Activated CD8-positive, alpha-beta memory T cell treated with anti-CD3 and anti-CD28 coated beads, Interleukin-2, amount 50 U/mL, for 1 hour (primary cell): ENCODE results near the gene ENOX2.

Experiments
- DNase-seq: peaks from one replicate; pipeline ENCODE4 v3.0.0-alpha.2; 2020; ENCODE audit errors: extremely low read depth

Gene ENOX2

GRCh38 chrX:130626521-130626920 lies 276.5 kb downstream of the ENOX2 start:
- no peak for DNase-seq

- DNase-seq = no peak
These were observed 277.6 kb downstream of the ENOX2 start for GRCh38 chrX:130625386-130625785.

- no peak for DNase-seq
These were observed 279.5 kb downstream of the ENOX2 start for GRCh38 chrX:130623518-130623917.

GRCh38 chrX:130615941-130616340 lies 287.1 kb downstream of the ENOX2 start:
- no peak for DNase-seq

- no peak for DNase-seq
These were observed 295.6 kb downstream of the ENOX2 start for GRCh38 chrX:130607431-130607830.

GRCh38 chrX:130606425-130606824 lies 296.6 kb downstream of the ENOX2 start:
- DNase-seq = no peak

GRCh38 chrX:130604882-130605281 lies 298.1 kb downstream of the ENOX2 start:
- DNase-seq = no peak

GRCh38 chrX:130594453-130594916 lies 308.5 kb downstream of the ENOX2 start:
- DNase-seq = no peak

GRCh38 chrX:130593911-130594310 lies 309.1 kb downstream of the ENOX2 start:
- no peak for DNase-seq

- DNase-seq = no peak
These were observed 310.8 kb downstream of the ENOX2 start for GRCh38 chrX:130592204-130592603.

GRCh38 chrX:130578906-130579305 lies 324.1 kb downstream of the ENOX2 start:
- DNase-seq = no peak

- no peak for DNase-seq
These were observed 325.6 kb downstream of the ENOX2 start for GRCh38 chrX:130577431-130577830.

- DNase-seq = no peak
These were observed 327.1 kb downstream of the ENOX2 start for GRCh38 chrX:130575831-130576389.
